ENCODE results near the gene EIF6. TPM values are rescaled to one million over a fixed set of nuclear protein-coding genes. Genes with fewer than 3 reads are reported as not detected.

Gene EIF6
- total and polyA plus RNA-seq, 4 donors: 60.8 to 160 (median 106) TPM

- no peaks in the 10 kb centered on the region for H3K9me3 ChIP-seq (ENCODE audit: control insufficient read depth in 4 of 4, low read length in 3 of 4)
- peaks cover 1 to 21% (median 6%) of the 10 kb centered on the region in 4 donors for H3K36me3 ChIP-seq (ENCODE audit: control insufficient read depth in 4 of 4, insufficient read depth in 3 of 4, low read depth in 1 of 4, low read length in 3 of 4)
- DNase-seq (ENCODE audit: low spot score): no peak
- H3K27me3 ChIP-seq (ENCODE audit: control insufficient read depth in 4 of 4, insufficient read depth in 4 of 4, low read length in 3 of 4): no peaks in the 10 kb centered on the region
- H3K4me1 ChIP-seq (ENCODE audit: control insufficient read depth in 4 of 4, insufficient read depth in 4 of 4, low read length in 3 of 4): peaks cover 0 to 12% (median 3%) of the 10 kb centered on the region in 4 donors
- H3K4me3 ChIP-seq (ENCODE audit: low read depth in 1 of 3, low read length in 3 of 3): no peak overlapping the region
- no peak overlapping the region for H3K9ac ChIP-seq (ENCODE audit: low read depth in 1 of 2, low read length in 2 of 2)
- 94% methylated on average over 20 of the region's 20 CpGs for WGBS
- H3K27ac ChIP-seq (ENCODE audit: low read depth in 1 of 2, low read length in 2 of 2): no peak overlapping the region
- no peak for TF ChIP-seq MAX (IDR thresholded peaks at IDR 0.05)
- no peak for TF ChIP-seq REST (IDR thresholded peaks at IDR 0.05)
- TF ChIP-seq CTCF (IDR thresholded peaks at IDR 0.05; ENCODE audit: low read depth, low read length, missing input control): no peak
- TF ChIP-seq JUND (IDR thresholded peaks at IDR 0.05): no peak
- TF ChIP-seq SP1 (IDR thresholded peaks at IDR 0.05): no peak
- TF ChIP-seq RAD21 (IDR thresholded peaks at IDR 0.05): no peak
- no peak for TF ChIP-seq FOXA2 (IDR thresholded peaks at IDR 0.05)
- TF ChIP-seq NR2F2 (IDR thresholded peaks at IDR 0.05): no peak
- no peak for TF ChIP-seq YY1 (IDR thresholded peaks at IDR 0.05)
- TF ChIP-seq GABPA (IDR thresholded peaks at IDR 0.05 in 1 of 2, conservative IDR thresholded peaks at IDR 0.05 in 1 of 2): no peak
- TF ChIP-seq TAF1 (conservative IDR thresholded peaks at IDR 0.05): no peak
- no peak for TF ChIP-seq RXRA (IDR thresholded peaks at IDR 0.05)
- TF ChIP-seq ATF3 (IDR thresholded peaks at IDR 0.05): no peak
- TF ChIP-seq HNF4G (IDR thresholded peaks at IDR 0.05): no peak
- no peak for TF ChIP-seq EGR1 (IDR thresholded peaks at IDR 0.05; ENCODE audit: low read depth in 2 of 2)
- TF ChIP-seq ZBTB33 (IDR thresholded peaks at IDR 0.05): no peak
- no peak for TF ChIP-seq FOXA1 (IDR thresholded peaks at IDR 0.05)
- TF ChIP-seq HNF4A (conservative IDR thresholded peaks at IDR 0.05): no peak
Measured at GRCh38 chr20:35271073-35271882, 13.3 kb downstream of the EIF6 start.

Data from liver (tissue), 9 donors.